HFF-Myc (cell line): Measurements from ENCODE around the gene TM4SF20.

Source experiments
- DNase-seq: peaks from one replicate; pipeline ENCODE4 v3.0.0-alpha.2; 2011; ENCODE audit warnings: low read depth; ENCODE audit errors: extremely low read depth
- H3K4me3 ChIP-seq: replicated peaks from 2 replicates; pipeline ENCODE4 v1.5.1; 2011; ENCODE audit warnings: low read depth, mild to moderate bottlenecking, control low read depth, low read length
- CTCF ChIP-seq: IDR thresholded peaks from 2 replicates; pipeline ENCODE4 v1.5.1; 2012; ENCODE audit warnings: mild to moderate bottlenecking, low read depth, low read length, control low read depth; ENCODE audit errors: missing control alignments

The TM4SF20 gene

GRCh38 chr2:227401550-227401949, 22.4 kb upstream of the TM4SF20 start:
- TF ChIP-seq CTCF = no peak
- no peak overlapping the region for H3K4me3 ChIP-seq
- no peak for DNase-seq

- no peak overlapping the region for H3K4me3 ChIP-seq
- DNase-seq = no peak
- no peak for TF ChIP-seq CTCF
Observed at GRCh38 chr2:227398684-227399670, 19.9 kb upstream of the TM4SF20 start.

GRCh38 chr2:227397562-227397961, 18.5 kb upstream of the TM4SF20 start:
- no peak for TF ChIP-seq CTCF
- DNase-seq = no peak
- no peak overlapping the region for H3K4me3 ChIP-seq

- H3K4me3 ChIP-seq = no peak overlapping the region
- TF ChIP-seq CTCF = no peak
- DNase-seq = no peak
Observed at GRCh38 chr2:227395556-227395955, 16.4 kb upstream of the TM4SF20 start.

- no peak for DNase-seq
- no peak overlapping the region for H3K4me3 ChIP-seq
- TF ChIP-seq CTCF = no peak
Observed at GRCh38 chr2:227394401-227394800, 15.3 kb upstream of the TM4SF20 start.

- no peak overlapping the region for H3K4me3 ChIP-seq
- TF ChIP-seq CTCF = no peak
- DNase-seq = no peak
Observed at GRCh38 chr2:227390468-227391256, 11.6 kb upstream of the TM4SF20 start.
